CD14-positive monocyte (primary cell): ENCODE data around the gene EIF4EBP3. TPM values are rescaled to one million over a fixed set of nuclear protein-coding genes. Genes with fewer than 3 reads are reported as not detected.

ENCODE experiments used
- DNase-seq, 3 donors: peaks; one replicate each; pipeline ENCODE4 v3.0.0-alpha.2; 2011 to 2022
- H2AFZ ChIP-seq: 2 replicates; pipeline ENCODE4 v1.6.0; 2012; ENCODE audit warnings: mild to moderate bottlenecking, low read depth, low read length, inconsistent platforms; ENCODE audit not compliant: insufficient read depth, poor library complexity, severe bottlenecking
- H3K27ac ChIP-seq, 2 donors: 1 replicate in 1 of 2; 2 replicates in 1 of 2; pipeline ENCODE4 v1.5.1; 2012 to 2013; ENCODE audit warnings: low read length in 2 of 2, control low read depth in 1 of 2, inconsistent platforms in 1 of 2, low read depth in 1 of 2, mild to moderate bottlenecking in 1 of 2
- H3K27me3 ChIP-seq, 2 donors: one replicate each; pipeline versions ENCODE4 v1.6.0 to v1.6.1; 2011 to 2013; ENCODE audit warnings: low read length in 2 of 2; ENCODE audit not compliant: control insufficient read depth in 2 of 2, insufficient read depth in 2 of 2
- H3K36me3 ChIP-seq, 2 donors: replicated peaks in 1 of 2; 1 replicate in 1 of 2; 2 replicates in 1 of 2; pipeline versions ENCODE4 v1.5.1 to v1.6.1; 2012 to 2013; ENCODE audit warnings: low read length in 2 of 2, control low read depth in 1 of 2, inconsistent platforms in 1 of 2, mild to moderate bottlenecking in 1 of 2; ENCODE audit not compliant: insufficient read depth in 2 of 2, control insufficient read depth in 1 of 2
- H3K4me1 ChIP-seq, 2 donors: 1 replicate in 1 of 2; 2 replicates in 1 of 2; pipeline versions ENCODE4 v1.5.1 to v1.6.1; 2012 to 2013; ENCODE audit warnings: low read length in 2 of 2, control low read depth in 1 of 2, inconsistent platforms in 1 of 2, mild to moderate bottlenecking in 1 of 2, moderate library complexity in 1 of 2; ENCODE audit not compliant: insufficient read depth in 2 of 2, control insufficient read depth in 1 of 2
- H3K4me2 ChIP-seq: replicated peaks from 2 replicates; pipeline ENCODE3; 2012; ENCODE audit warnings: low read length, moderate library complexity, mild to moderate bottlenecking; ENCODE audit not compliant: poor library complexity, severe bottlenecking; ENCODE audit errors: extremely low read depth
- H3K4me3 ChIP-seq, 3 experiments: fragments of 200-600 bp in 1 of 3; sonication (generic) in 1 of 3; replicated peaks in 1 of 3; 1 replicate in 2 of 3; 2 replicates in 1 of 3; pipeline ENCODE4 v1.5.1; 2011 to 2013; ENCODE audit warnings: low read length in 3 of 3, mild to moderate bottlenecking in 3 of 3, control low read depth in 2 of 3, low read depth in 2 of 3, inconsistent platforms in 1 of 3, moderate library complexity in 1 of 3
- H3K79me2 ChIP-seq: 2 replicates; pipeline ENCODE4 v1.6.0; 2012; ENCODE audit warnings: mild to moderate bottlenecking, control low read depth, inconsistent platforms, low read length, moderate library complexity; ENCODE audit not compliant: insufficient read depth
- H3K9ac ChIP-seq: 2 replicates; pipeline ENCODE4 v1.6.0; 2017; ENCODE audit warnings: low read length, mild to moderate bottlenecking; ENCODE audit not compliant: insufficient read depth, poor library complexity, severe bottlenecking
- H3K9me3 ChIP-seq, 2 donors: replicated peaks in 1 of 2; 1 replicate in 1 of 2; 2 replicates in 1 of 2; pipeline versions ENCODE4 v1.5.1 to v1.6.1; 2012 to 2013; ENCODE audit warnings: low read length in 2 of 2, control low read depth in 1 of 2; ENCODE audit not compliant: control insufficient read depth in 1 of 2, insufficient read depth in 1 of 2
- H4K20me1 ChIP-seq: 2 replicates; pipeline ENCODE4 v1.6.0; 2012; ENCODE audit warnings: mild to moderate bottlenecking, low read length, control low read depth, moderate library complexity; ENCODE audit not compliant: insufficient read depth
- H3K27ac Mint-ChIP-seq, 7 donors: one replicate each; pipeline ENCODE4 v1.8.0; 2020; ENCODE audit warnings: mild to moderate bottlenecking in 7 of 7, mixed read lengths in 7 of 7, moderate library complexity in 6 of 7, inconsistent platforms in 2 of 7
- H3K27me3 Mint-ChIP-seq, 3 donors: one replicate each; pipeline ENCODE4 v1.8.0; 2021 to 2022; ENCODE audit warnings: low read depth in 3 of 3, mild to moderate bottlenecking in 3 of 3, mixed read lengths in 3 of 3, moderate library complexity in 3 of 3, inconsistent platforms in 1 of 3
- H3K36me3 Mint-ChIP-seq, 2 donors: one replicate each; pipeline ENCODE4 v1.8.0; 2020; ENCODE audit warnings: mixed read lengths in 2 of 2, inconsistent platforms in 1 of 2, mild to moderate bottlenecking in 1 of 2
- H3K4me1 Mint-ChIP-seq: one replicate; pipeline ENCODE4 v1.8.0; 2020; ENCODE audit warnings: mild to moderate bottlenecking, mixed read lengths
- H3K4me3 Mint-ChIP-seq, 2 donors: one replicate each; pipeline ENCODE4 v1.8.0; 2020; ENCODE audit warnings: mild to moderate bottlenecking in 2 of 2, mixed read lengths in 2 of 2, moderate library complexity in 1 of 2
- H3K9me3 Mint-ChIP-seq, 7 donors: one replicate each; pipeline ENCODE4 v1.8.0; 2020 to 2022; ENCODE audit warnings: mixed read lengths in 7 of 7, mild to moderate bottlenecking in 6 of 7, moderate library complexity in 6 of 7, inconsistent platforms in 2 of 7
- CTCF ChIP-seq: fragments of 200-600 bp; IDR thresholded peaks from one replicate; pipeline ENCODE4 v1.8.0; 2022; ENCODE audit warnings: antibody characterized with exemption, mild to moderate bottlenecking
- WGBS: methylation state at CpG from one replicate; pipeline ENCODE4 v1.1.5; 2013; ENCODE audit warnings: missing lambda C conversion rate; ENCODE audit not compliant: insufficient coverage; 5-methylcytosine and 5-hydroxymethylcytosine counted together
- intact Hi-C, 2 donors: fragments of 100-400 bp; cut with micrococcal nuclease; formaldehyde crosslinking; loops; one replicate each; pipeline versions ENCODE4 v1.15.0 to v1.15.1; 2023
- polyA plus RNA-seq, 3 donors: library from polyadenylated mRNA; depleted of rRNA in 1 of 3; unstranded in 2 of 3; stranded (reverse) in 1 of 3; fragments of 300-500 nt in 2 of 3; fragments of >200 nt in 1 of 3; fragmentation: Illumina TruSeq in 2 of 3; gene quantifications; 1 replicate in 2 of 3; 2 replicates in 1 of 3; pipeline ENCODE4 v1.2.3, GENCODE V29; 2012 to 2021

The EIF4EBP3 gene
- polyA plus RNA-seq, 3 donors = 22.8 to 46.0 (median 41.9) TPM

GRCh38 chr5:140587495-140587894 lies 40.0 kb downstream of the EIF4EBP3 start:
- Mint-ChIP-seq H3K27me3 (peaks cover 0 to 6% (median 1%) of the 10 kb centered on the region in 3 donors), H3K27ac (peak overlapping the region in 6 of 7 donors; percentile 35 to 89 (median 66)), H3K4me3 (no peak overlapping the region), H3K4me1 (peaks cover 61% of the 10 kb centered on the region), H3K9me3 (peaks cover 0 to 8% (median 0%) of the 10 kb centered on the region in 7 donors), H3K36me3 (peaks cover 25 to 55% of the 10 kb centered on the region in 2 donors)
- Histone ChIP-seq H3K79me2 (peaks cover 55% of the 10 kb centered on the region), H3K4me3 (no peak overlapping the region), H3K9ac (no peak overlapping the region), H3K36me3 (peaks cover 0 to 25% of the 10 kb centered on the region in 2 donors), H3K27me3 (no peaks in the 10 kb centered on the region), H3K9me3 (no peaks in the 10 kb centered on the region), H3K4me2 (no peak overlapping the region), H3K4me1 (peaks cover 51 to 56% of the 10 kb centered on the region in 2 donors), H2AFZ (no peak overlapping the region), H3K27ac (no peak overlapping the region), H4K20me1 (no peaks in the 10 kb centered on the region)
- TF ChIP-seq CTCF = no peak
- no peak for DNase-seq
- WGBS = 80% methylated on average over 1 of the region's 1 CpG
- intact Hi-C loops = no loop called here

GRCh38 chr5:140588311-140589070 lies 41.0 kb downstream of the EIF4EBP3 start:
- H3K36me3 ChIP-seq = peaks cover 0 to 15% of the 10 kb centered on the region in 2 donors
- no peak for TF ChIP-seq CTCF
- H3K27ac Mint-ChIP-seq = peak overlapping the region; percentile 89 to 96 (median 93)
- peak overlapping the region in 2 of 3 experiments; percentile 4 to 81 for H3K4me3 ChIP-seq
- H2AFZ ChIP-seq = no peak overlapping the region
- H3K4me1 ChIP-seq = peaks cover 57 to 62% of the 10 kb centered on the region in 2 donors
- H3K36me3 Mint-ChIP-seq = peaks cover 19 to 47% of the 10 kb centered on the region in 2 donors
- peak overlapping the region in 1 of 2 donors; percentile 91 for H3K27ac ChIP-seq
- peaks cover 0 to 8% (median 0%) of the 10 kb centered on the region in 7 donors for H3K9me3 Mint-ChIP-seq
- intact Hi-C loops = no loop called here
- H4K20me1 ChIP-seq = no peaks in the 10 kb centered on the region
- H3K27me3 Mint-ChIP-seq = peaks cover 0 to 2% (median under 1%) of the 10 kb centered on the region in 3 donors
- peaks cover 61% of the 10 kb centered on the region for H3K4me1 Mint-ChIP-seq
- H3K79me2 ChIP-seq = peaks cover 45% of the 10 kb centered on the region
- no peaks in the 10 kb centered on the region for H3K27me3 ChIP-seq
- no peaks in the 10 kb centered on the region for H3K9me3 ChIP-seq
- H3K4me2 ChIP-seq = peak overlapping the region; percentile 83
- peak in 2 of 3 donors; percentile 68 to 75 for DNase-seq
- no peak overlapping the region for H3K9ac ChIP-seq
- 20% methylated on average over 1 of the region's 5 CpGs for WGBS
- peak overlapping the region in 1 of 2 donors; percentile 73 for H3K4me3 Mint-ChIP-seq
